ENCODE data around the gene ANKRD33B.
"Not testable (repeated sequence)": the region's sequence is repeated elsewhere in the genome, so short reads cannot be mapped to it uniquely, and the experiment has no call there.

ANKRD33B gene

DNA sequence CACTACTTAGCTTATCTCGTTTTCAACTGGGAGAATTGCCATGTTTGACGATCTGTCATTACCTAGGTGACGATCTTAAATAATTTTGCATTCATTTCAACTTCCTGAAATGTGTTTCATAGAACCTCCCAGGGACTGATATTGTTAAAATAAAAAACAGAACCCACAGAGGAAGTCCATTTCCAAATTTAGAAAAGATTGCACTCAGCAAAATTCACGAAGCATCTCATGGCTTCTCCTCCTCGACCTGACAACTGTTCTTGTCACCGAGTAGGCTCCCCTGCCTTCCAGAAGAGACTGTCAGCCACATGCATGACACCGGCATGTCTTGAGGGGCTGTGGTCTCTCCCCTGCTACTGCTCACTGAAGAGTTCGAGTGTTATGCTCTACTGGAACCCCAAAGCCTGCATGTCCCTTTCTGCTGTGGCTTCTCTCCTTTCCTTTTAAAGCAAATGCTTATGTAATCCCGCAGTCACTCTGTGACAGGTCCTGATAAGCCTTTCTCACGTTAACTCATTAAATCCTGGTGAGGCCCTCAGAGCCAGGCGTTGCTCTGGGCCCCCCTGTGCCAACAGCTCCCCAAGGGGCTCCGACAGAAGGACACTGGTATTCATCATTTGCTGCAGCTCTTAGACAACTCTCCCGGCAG lies 26.8 kb upstream of the ANKRD33B start:
- DNase-seq (ENCODE audit: low read depth in 2 of 3, low spot score in 1 of 3): no peak

DNA sequence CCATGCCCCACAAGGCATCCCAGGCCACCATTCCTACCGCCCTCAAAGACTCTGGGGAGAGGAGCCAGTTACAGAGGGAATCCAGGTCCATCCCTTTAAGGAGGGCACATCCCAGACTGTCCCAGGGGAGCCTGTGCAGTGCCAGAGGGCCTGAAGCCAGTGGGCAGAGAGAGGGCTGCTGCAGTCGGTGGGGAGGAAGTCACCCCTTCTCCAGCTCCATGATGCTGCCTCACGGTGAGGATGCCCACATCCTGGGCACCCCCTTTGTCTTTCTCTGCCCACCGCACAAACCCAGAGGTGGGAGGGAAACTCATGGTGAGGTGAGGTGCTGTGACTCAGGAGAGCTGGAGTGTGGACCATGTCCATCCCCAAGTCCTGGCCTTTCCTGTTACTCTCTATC lies 26.2 kb upstream of the ANKRD33B start:
- DNase-seq (ENCODE audit: low read depth in 2 of 3, low spot score in 1 of 3): no peak

- DNase-seq (ENCODE audit: low read depth in 2 of 3, low spot score in 1 of 3): no peak
These were observed 25.6 kb upstream of the ANKRD33B start for GRCh38 chr5:10538103-10538788.

GRCh38 chr5:10538789-10539686 lies 24.8 kb upstream of the ANKRD33B start:
- DNase-seq (ENCODE audit: low read depth in 2 of 3, low spot score in 1 of 3): no peak

GRCh38 chr5:10539687-10539998 lies 24.2 kb upstream of the ANKRD33B start:
- no peak for DNase-seq (ENCODE audit: low read depth in 2 of 3, low spot score in 1 of 3)

- no peak for DNase-seq (ENCODE audit: low read depth in 2 of 3, low spot score in 1 of 3)
These were observed 23.8 kb upstream of the ANKRD33B start for GRCh38 chr5:10540036-10540544.

DNA sequence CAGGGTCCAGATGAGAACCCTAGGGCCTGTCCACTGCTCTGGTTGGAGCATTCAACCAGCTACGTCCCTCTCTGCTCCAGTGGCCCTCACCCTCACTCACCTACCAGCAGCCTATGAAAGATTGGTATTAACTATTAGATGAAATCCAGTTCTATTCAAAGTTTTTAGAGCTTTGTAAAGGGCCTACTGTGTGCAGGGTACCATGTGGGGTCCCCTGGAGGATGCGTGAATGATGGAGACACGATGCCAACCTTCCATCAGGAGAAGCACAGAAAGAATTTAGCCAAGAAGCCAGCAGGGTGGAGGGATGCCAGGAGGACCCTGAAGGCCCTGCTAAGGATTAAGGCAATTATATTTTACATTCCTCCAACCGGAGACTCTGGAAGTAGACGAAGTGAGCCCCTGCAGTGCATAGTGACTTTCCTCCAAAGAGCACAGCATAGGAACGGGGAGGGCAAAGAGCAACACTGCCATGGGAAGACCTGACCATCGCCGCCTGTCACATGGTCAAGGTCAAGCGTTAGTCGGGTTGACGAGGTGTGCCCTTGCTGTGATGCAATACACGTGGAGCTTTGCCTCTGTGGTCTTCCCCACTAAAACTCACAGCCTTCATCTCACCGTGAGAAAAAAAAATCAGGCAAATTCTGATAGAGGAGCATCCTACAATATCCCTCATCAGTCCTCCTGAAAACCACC lies 22.8 kb upstream of the ANKRD33B start:
- no peak for DNase-seq (ENCODE audit: low read depth in 2 of 3, low spot score in 1 of 3)

DNA sequence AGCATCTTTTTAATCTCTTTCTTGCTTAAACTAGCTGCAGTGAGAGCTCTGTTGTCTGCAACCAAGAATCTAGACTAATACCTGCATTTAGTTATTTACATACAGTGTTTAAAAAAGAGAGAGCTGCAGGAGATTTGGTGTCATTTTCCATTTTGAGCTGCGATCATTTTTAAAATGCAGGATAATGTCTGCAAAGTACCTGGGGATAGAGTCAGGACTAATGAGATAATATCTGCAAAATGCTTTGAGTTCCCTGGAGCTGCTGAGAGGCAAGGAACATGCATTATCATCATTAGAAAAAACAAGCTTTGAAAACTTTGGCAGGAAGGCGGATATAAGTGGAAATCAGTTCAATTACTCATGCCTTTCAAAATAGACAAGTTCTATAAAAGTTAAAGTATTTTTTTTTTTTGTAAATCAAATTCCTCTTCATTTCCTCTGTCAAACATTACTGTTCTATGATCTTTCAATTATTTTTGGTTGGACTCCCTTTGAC lies 21.8 kb upstream of the ANKRD33B start:
- no peak for DNase-seq (ENCODE audit: low read depth in 2 of 3, low spot score in 1 of 3)

DNA sequence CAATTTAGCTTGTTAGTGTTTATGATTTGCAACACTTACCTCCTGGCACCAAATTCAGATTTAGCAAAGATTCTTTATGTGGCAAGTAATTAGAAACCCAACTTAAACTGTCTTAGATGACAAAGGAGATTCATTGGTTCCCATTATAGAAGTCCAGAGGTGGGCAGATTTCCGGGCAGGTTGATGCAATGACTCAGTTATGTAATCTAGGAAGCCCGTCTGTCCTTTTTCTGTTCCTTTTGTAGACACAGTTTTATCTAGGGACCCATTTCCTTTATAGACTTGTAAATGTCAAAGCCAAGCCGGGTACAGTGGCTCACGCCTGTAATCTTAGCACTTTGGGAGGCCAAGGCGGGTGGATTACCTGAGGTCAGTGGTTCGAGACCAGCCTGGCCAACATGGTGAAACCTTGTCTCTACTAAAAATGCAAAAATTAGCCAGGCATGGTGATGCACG lies 20.3 kb upstream of the ANKRD33B start:
- DNase-seq (ENCODE audit: low read depth in 2 of 3, low spot score in 1 of 3): no peak

- no peak for DNase-seq (ENCODE audit: low read depth in 2 of 3, low spot score in 1 of 3)
These were observed 18.8 kb upstream of the ANKRD33B start for GRCh38 chr5:10545084-10545483.

DNA sequence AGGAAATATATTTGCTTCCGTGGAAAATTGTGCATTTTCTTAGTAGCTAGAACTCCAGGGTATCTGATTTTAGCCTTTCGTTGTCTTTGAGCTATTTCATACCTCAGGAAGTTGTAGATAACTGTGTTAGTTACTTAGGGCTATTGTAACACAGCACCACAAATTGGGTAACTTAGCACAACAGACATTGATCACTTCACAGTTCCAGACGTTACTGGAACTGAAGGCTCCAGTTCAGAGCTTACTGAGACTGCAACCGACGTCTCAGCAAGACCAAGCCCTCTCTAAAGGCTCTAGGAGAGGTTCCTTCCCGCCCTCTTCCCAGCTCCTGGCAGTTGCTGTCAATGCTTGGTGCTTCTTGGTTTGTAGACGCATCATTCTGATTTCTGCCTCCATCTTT lies 17.7 kb upstream of the ANKRD33B start:
- DNase-seq (ENCODE audit: low read depth in 2 of 3, low spot score in 1 of 3): no peak

DNA sequence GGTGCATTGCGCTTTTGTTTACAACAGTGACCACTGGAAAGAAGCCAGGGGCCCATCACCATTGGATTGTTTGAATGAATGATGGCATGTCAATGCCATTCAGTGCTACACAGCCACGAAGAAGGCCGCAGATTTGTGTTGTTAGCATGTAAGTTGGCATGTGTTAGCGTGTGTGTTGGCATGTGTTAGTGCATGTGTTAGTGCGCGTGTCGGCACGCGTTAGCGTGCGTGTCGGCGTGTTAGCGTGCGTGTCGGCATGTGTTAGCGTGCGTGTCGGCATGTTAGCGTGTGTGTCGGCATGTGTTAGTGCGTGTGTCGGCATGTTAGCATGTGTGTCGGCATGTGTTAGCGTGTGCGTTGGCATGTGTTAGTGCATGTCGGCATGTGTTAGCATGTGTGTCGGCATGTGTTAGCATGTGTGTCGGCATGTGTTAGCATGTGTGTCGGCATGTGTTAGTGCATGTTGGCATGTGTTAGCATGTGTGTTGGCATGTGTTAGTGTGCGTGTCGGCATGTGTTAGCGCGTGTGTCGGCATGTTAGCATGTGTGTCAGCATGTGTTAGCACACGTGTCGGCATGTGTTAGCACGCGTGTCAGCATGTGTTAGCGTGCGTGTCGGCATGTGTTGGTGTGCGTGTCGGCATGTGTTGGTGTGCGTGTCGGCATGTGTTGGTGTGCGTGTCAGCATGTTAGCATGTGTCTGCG lies 15.3 kb upstream of the ANKRD33B start:
- DNase-seq (ENCODE audit: low read depth in 2 of 3, low spot score in 1 of 3): no peak

DNA sequence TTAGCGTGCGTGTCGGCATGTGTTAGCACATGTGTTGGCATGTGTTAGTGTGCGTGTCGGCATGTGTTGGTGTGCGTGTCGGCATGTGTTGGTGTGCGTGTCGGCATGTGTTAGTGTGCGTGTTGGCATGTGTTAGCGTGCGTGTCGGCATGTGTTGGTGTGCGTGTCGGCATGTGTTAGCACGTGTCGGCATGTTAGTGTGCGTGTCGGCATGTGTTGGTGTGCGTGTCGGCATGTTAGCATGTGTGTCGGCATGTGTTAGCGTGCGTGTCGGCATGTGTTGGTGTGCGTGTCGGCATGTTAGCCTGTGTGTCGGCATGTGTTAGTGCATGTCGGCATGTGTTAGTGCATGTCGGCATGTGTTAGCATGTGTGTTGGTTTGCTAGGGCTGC lies 14.8 kb upstream of the ANKRD33B start:
- not testable (repeated sequence) for DNase-seq (ENCODE audit: low read depth in 2 of 3, low spot score in 1 of 3)

DNA sequence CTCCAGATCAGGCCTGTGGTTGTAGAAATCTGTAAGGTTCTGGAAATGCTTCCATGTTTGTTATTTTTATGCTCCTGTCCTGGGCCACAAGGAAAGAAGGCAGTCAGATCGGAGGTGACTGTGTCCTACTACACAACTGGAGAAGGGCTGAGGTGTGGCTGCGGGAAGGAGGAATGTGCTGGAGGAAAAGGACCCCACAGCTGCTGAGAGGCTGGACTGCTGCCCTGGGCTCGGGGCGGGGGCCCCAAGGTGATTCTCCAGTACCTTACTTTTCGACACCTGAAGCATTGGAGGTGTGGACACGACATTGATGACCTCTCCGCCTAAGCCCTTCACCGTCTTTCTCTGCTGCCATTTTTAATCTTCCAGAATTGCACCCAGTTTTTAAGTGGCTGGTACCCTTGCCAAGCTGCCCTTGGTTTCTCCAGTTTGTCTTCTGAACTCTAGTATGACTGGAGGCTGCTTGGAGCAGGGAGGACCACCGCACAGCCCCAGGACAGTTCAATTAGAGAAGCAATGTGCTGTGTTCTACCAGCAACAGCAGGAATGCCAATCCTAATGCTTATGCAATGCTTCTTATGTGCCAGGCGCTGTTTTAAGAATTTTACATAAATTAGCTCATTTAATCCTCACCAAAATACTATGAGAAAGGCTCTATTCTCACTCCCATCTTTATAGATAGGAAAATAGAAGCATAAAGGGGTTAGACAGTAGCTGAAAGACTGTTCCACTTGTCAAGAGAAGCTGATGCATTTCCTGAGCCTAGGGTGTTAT lies 13.5 kb upstream of the ANKRD33B start:
- no peak for DNase-seq (ENCODE audit: low read depth in 2 of 3, low spot score in 1 of 3)

GRCh38 chr5:10551782-10552138 lies 12.1 kb upstream of the ANKRD33B start:
- no peak for DNase-seq (ENCODE audit: low read depth in 2 of 3, low spot score in 1 of 3)

DNA sequence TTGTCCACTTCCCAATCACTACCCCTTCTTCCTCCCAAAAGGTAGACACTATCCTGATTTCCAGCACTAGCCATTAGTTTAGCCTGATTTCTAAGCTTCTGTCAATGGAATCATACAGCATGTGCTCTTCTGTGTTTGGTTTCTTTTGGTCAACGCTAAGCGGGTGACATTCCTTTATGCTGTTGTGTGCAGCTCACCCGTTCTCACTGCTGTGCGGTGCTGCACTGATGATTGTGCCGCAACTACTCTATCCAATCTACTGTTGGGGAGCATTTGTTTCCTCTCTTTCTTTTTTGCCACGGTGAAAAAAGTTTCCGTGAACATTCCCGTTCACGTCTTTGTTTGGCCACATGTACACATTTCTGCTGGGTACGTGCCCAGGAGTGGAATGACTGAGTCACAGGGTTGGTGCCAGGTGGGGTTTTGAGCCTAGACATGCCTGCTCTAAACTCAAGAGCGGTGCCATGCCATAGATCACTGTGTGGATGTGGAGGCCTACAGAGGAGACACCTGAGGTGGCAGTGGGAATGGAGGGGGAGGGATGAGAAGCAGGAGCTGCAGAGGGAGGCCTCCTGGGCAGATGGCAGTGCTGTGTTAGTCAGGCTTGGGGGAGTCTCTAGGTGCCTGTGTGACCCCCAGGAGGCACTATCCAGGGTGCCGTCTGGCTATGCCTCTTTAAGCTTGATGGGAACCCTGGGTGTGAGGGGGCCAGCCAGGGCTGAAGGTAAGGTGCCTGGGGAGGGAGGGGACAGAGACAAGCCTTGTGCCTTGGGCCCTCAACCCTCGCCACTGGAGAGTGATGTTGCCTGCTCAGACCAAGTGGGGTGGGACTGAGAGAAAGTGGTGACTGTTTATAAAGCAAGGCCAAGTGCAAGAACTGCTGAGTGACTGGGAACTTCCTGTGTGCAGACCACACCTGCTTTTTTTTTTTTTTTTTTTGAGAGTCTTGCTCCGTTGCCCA lies 11.4 kb upstream of the ANKRD33B start:
- no peak for DNase-seq (ENCODE audit: low read depth in 2 of 3, low spot score in 1 of 3)

DNA sequence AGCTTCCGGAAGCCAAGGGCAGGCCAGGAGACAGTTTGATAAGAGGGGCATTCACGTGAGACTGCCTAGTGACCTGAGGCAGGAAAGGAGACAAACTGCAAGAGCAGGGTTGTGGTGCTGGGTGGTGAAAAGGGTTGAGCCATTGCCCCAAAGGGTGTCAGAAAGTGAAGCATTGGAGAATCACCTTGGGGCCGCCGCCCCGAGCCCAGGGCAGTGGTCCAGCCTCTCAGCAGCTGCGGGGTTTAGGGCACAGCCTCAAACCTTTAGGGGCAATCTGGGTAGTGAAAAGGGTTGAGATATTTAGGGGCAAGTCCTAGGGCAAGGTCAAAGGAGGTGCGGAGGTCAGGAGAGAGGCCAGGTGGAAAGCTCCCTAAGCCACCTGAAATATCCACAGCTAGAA lies 10.4 kb upstream of the ANKRD33B start:
- no peak for DNase-seq (ENCODE audit: low read depth in 2 of 3, low spot score in 1 of 3)

DNA sequence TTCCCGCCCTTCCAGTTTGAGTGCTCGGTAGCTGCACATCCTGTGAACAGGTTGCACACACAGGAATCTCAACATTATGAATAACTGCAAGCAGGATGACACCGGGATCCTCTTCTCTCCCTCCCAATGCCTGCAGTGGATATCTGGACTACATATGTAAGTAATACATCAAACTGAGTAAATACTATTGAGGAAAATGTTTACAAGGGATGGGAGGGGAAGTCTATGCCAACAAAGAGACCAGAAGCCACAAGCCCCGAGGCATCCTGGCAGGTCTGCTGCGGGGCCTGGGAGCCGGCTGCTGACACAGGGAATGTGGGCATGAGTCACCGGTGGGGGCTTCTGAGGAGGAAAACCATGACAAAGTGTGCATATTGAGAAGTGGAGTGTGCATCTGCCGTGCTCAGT lies 8.6 kb upstream of the ANKRD33B start:
- DNase-seq (ENCODE audit: low read depth in 2 of 3, low spot score in 1 of 3): no peak

Measured in stimulated activated CD4-positive, alpha-beta T cell treated with anti-CD3 and anti-CD28 coated beads, Interleukin-12 subunit alpha, Interleukin-12 subunit beta, amount 100 ng/mL, for 48 hours (primary cell).